ENCODE data around the gene TAAR9. TPM values are rescaled to one million over a fixed set of nuclear protein-coding genes. Genes with fewer than 3 reads are reported as not detected.
A peak's percentile ranks its signal among the peaks of the same experiment; 100 is the strongest.
"Not testable (repeated sequence)": the region's sequence is repeated elsewhere in the genome, so short reads cannot be mapped to it uniquely, and the experiment has no call there.

Gene TAAR9
- total and polyA plus RNA-seq, 2 donors: not detected

GRCh38 chr6:132530293-132530974 lies 7.6 kb upstream of the TAAR9 start:
- Histone ChIP-seq H3K9me3 (ENCODE audit: control insufficient read depth in 2 of 2, insufficient read depth in 1 of 2, low read length in 1 of 2) (no peaks in the 10 kb centered on the region), H3K27ac (ENCODE audit: low read depth in 1 of 2, low read length in 1 of 2) (no peak overlapping the region), H3K36me3 (ENCODE audit: control insufficient read depth in 2 of 2, insufficient read depth in 2 of 2, low read length in 1 of 2) (no peaks in the 10 kb centered on the region), H3K4me3 (ENCODE audit: low read length in 2 of 2) (no peak overlapping the region), H3K27me3 (ENCODE audit: control insufficient read depth in 2 of 2, insufficient read depth in 1 of 2, low read length in 1 of 2) (no peaks in the 10 kb centered on the region), H3K4me1 (ENCODE audit: control insufficient read depth in 2 of 2, insufficient read depth in 2 of 2, low read length in 2 of 2) (no peaks in the 10 kb centered on the region)
- peak; percentile 14 to 75 (median 45) for DNase-seq (ENCODE audit: low read depth in 6 of 9, low spot score in 9 of 9)
- 20% methylated on average over 9 of the region's 9 CpGs for WGBS

DNA sequence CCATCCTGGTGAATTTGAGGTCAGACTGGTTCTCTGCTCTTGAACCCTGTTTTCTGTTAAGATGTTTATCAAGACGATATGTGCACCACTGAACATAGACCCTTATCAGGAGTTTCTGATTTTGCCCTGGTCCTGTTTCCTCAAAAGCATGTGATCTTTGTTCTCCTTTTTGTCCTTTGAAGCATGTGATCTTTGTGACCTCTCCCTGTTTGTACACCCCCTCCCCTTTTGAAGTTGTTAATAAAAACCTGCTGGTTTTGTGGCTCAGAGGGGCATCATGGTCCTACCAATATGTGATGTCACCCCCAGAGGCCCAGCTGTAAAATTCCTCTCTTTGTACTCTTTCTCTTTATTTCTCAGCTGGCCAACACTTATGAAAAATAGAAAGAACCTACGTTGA lies 3.5 kb upstream of the TAAR9 start:
- H3K4me3 ChIP-seq (ENCODE audit: low read length in 2 of 2); DNase-seq (ENCODE audit: low read depth in 6 of 9, low spot score in 9 of 9); H3K9me3 ChIP-seq (ENCODE audit: control insufficient read depth in 2 of 2, insufficient read depth in 1 of 2, low read length in 1 of 2); H3K36me3 ChIP-seq (ENCODE audit: control insufficient read depth in 2 of 2, insufficient read depth in 2 of 2, low read length in 1 of 2); H3K27me3 ChIP-seq (ENCODE audit: control insufficient read depth in 2 of 2, insufficient read depth in 1 of 2, low read length in 1 of 2); H3K4me1 ChIP-seq (ENCODE audit: control insufficient read depth in 2 of 2, insufficient read depth in 2 of 2, low read length in 2 of 2); H3K27ac ChIP-seq (ENCODE audit: low read depth in 1 of 2, low read length in 1 of 2): not testable (repeated sequence)
- WGBS: 87% methylated on average over 2 of the region's 2 CpGs

DNA sequence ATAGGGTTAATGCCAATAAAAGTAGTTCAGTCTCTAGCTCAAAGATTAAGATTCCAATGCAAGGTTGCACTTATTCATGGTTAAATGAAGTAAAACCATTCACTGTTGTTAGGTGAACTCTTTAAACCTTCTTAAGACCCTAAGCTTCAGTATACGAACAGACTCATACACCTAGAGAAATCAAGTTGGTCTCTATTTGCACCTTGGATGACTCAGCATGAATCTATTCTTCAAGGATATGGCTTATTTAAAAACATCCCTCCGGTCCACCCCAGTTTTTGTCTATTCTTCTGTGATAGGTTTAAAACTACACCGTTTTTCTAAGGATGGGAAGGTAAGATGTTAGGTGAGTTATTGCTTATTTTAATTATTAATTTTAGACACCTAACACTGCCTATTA lies 932 bp upstream of the TAAR9 start:
- H3K27me3 ChIP-seq (ENCODE audit: control insufficient read depth in 2 of 2, insufficient read depth in 1 of 2, low read length in 1 of 2): no peaks in the 10 kb centered on the region
- H3K9me3 ChIP-seq (ENCODE audit: control insufficient read depth in 2 of 2, insufficient read depth in 1 of 2, low read length in 1 of 2): no peaks in the 10 kb centered on the region
- 89% methylated on average over 3 of the region's 3 CpGs for WGBS
- no peak for DNase-seq (ENCODE audit: low read depth in 6 of 9, low spot score in 9 of 9)
- no peak overlapping the region for H3K4me3 ChIP-seq (ENCODE audit: low read length in 2 of 2)
- no peak overlapping the region for H3K27ac ChIP-seq (ENCODE audit: low read depth in 1 of 2, low read length in 1 of 2)
- H3K4me1 ChIP-seq (ENCODE audit: control insufficient read depth in 2 of 2, insufficient read depth in 2 of 2, low read length in 2 of 2): no peaks in the 10 kb centered on the region
- H3K36me3 ChIP-seq (ENCODE audit: control insufficient read depth in 2 of 2, insufficient read depth in 2 of 2, low read length in 1 of 2): no peaks in the 10 kb centered on the region

GRCh38 chr6:132544826-132545225 lies 6.7 kb downstream of the TAAR9 start:
- no peak overlapping the region for H3K4me3 ChIP-seq (ENCODE audit: low read length in 2 of 2)
- no peaks in the 10 kb centered on the region for H3K4me1 ChIP-seq (ENCODE audit: control insufficient read depth in 2 of 2, insufficient read depth in 2 of 2, low read length in 2 of 2)
- H3K9me3 ChIP-seq (ENCODE audit: control insufficient read depth in 2 of 2, insufficient read depth in 1 of 2, low read length in 1 of 2): no peaks in the 10 kb centered on the region
- H3K27ac ChIP-seq (ENCODE audit: low read depth in 1 of 2, low read length in 1 of 2): no peak overlapping the region
- no peaks in the 10 kb centered on the region for H3K36me3 ChIP-seq (ENCODE audit: control insufficient read depth in 2 of 2, insufficient read depth in 2 of 2, low read length in 1 of 2)
- no peak for DNase-seq (ENCODE audit: low read depth in 6 of 9, low spot score in 9 of 9)
- no peaks in the 10 kb centered on the region for H3K27me3 ChIP-seq (ENCODE audit: control insufficient read depth in 2 of 2, insufficient read depth in 1 of 2, low read length in 1 of 2)

DNA sequence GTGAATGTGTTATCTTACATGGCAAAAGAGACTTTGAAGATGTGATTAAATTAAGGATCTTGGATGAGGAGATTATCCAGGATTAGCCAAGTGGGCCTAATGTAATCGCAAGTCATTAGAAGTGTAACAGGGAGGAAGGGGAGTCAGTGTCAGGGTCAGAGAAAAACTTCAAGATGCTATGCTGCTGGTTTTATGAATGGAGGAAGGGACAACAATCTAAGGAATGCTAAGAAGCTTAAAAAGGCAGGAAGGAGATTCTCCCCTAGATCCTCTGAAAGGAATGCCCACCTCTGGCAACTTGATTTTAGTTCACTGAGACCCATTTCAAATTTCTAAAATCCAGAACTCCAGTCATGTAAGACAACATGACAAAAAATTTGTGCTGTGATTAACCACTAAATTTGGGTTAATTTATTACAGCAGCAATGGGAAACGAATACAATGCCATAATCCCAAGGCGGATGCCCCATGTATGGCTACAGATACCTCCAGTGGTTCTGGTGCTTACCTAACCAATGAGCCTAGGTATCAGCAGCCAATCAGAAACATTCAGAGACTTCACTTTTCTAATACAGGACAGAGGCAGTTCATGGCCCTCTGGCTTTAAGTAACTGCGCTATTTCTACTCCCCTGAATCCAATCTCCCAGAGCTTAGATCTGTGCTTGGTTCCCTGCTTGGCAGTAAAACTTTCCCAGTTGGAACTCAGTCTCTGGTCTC lies 10.8 kb downstream of the TAAR9 start:
- 95% methylated on average over 4 of the region's 4 CpGs for WGBS
- Histone ChIP-seq H3K4me3 (ENCODE audit: low read length in 2 of 2) (no peak overlapping the region), H3K9me3 (ENCODE audit: control insufficient read depth in 2 of 2, insufficient read depth in 1 of 2, low read length in 1 of 2) (no peaks in the 10 kb centered on the region), H3K27ac (ENCODE audit: low read depth in 1 of 2, low read length in 1 of 2) (no peak overlapping the region), H3K4me1 (ENCODE audit: control insufficient read depth in 2 of 2, insufficient read depth in 2 of 2, low read length in 2 of 2) (no peaks in the 10 kb centered on the region), H3K36me3 (ENCODE audit: control insufficient read depth in 2 of 2, insufficient read depth in 2 of 2, low read length in 1 of 2) (no peaks in the 10 kb centered on the region), H3K27me3 (ENCODE audit: control insufficient read depth in 2 of 2, insufficient read depth in 1 of 2, low read length in 1 of 2) (no peaks in the 10 kb centered on the region)
- no peak for DNase-seq (ENCODE audit: low read depth in 6 of 9, low spot score in 9 of 9)

- no peaks in the 10 kb centered on the region for H3K36me3 ChIP-seq (ENCODE audit: control insufficient read depth in 2 of 2, insufficient read depth in 2 of 2, low read length in 1 of 2)
- no peak for DNase-seq (ENCODE audit: low read depth in 6 of 9, low spot score in 9 of 9)
- H3K27me3 ChIP-seq (ENCODE audit: control insufficient read depth in 2 of 2, insufficient read depth in 1 of 2, low read length in 1 of 2): no peaks in the 10 kb centered on the region
- H3K4me3 ChIP-seq (ENCODE audit: low read length in 2 of 2): no peak overlapping the region
- no peak overlapping the region for H3K27ac ChIP-seq (ENCODE audit: low read depth in 1 of 2, low read length in 1 of 2)
- no peaks in the 10 kb centered on the region for H3K9me3 ChIP-seq (ENCODE audit: control insufficient read depth in 2 of 2, insufficient read depth in 1 of 2, low read length in 1 of 2)
- WGBS: 95% methylated on average over 4 of the region's 4 CpGs
- H3K4me1 ChIP-seq (ENCODE audit: control insufficient read depth in 2 of 2, insufficient read depth in 2 of 2, low read length in 2 of 2): no peaks in the 10 kb centered on the region
Measured at GRCh38 chr6:132551214-132551613, 13.1 kb downstream of the TAAR9 start.

GRCh38 chr6:132552372-132552771 lies 14.3 kb downstream of the TAAR9 start, which contains the start of gene TAAR8:
TAAR8 (plus strand) TSS chr6:132552672; CDS start chr6:132552693, 21 bp downstream.
- Histone ChIP-seq H3K36me3 (ENCODE audit: control insufficient read depth in 2 of 2, insufficient read depth in 2 of 2, low read length in 1 of 2) (no peaks in the 10 kb centered on the region), H3K4me1 (ENCODE audit: control insufficient read depth in 2 of 2, insufficient read depth in 2 of 2, low read length in 2 of 2) (no peaks in the 10 kb centered on the region), H3K4me3 (ENCODE audit: low read length in 2 of 2) (no peak within 1 kb of the TSS), H3K9me3 (ENCODE audit: control insufficient read depth in 2 of 2, insufficient read depth in 1 of 2, low read length in 1 of 2) (no peaks in the 10 kb centered on the region), H3K27me3 (ENCODE audit: control insufficient read depth in 2 of 2, insufficient read depth in 1 of 2, low read length in 1 of 2) (no peaks in the 10 kb centered on the region), H3K27ac (ENCODE audit: low read depth in 1 of 2, low read length in 1 of 2) (no peak within 1 kb of the TSS)
- no peak for DNase-seq (ENCODE audit: low read depth in 6 of 9, low spot score in 9 of 9)
- 99% methylated on average over 2 of the region's 2 CpGs for WGBS

- H3K36me3 ChIP-seq (ENCODE audit: control insufficient read depth in 2 of 2, insufficient read depth in 2 of 2, low read length in 1 of 2); H3K27me3 ChIP-seq (ENCODE audit: control insufficient read depth in 2 of 2, insufficient read depth in 1 of 2, low read length in 1 of 2); H3K9me3 ChIP-seq (ENCODE audit: control insufficient read depth in 2 of 2, insufficient read depth in 1 of 2, low read length in 1 of 2); H3K27ac ChIP-seq (ENCODE audit: low read depth in 1 of 2, low read length in 1 of 2); H3K4me1 ChIP-seq (ENCODE audit: control insufficient read depth in 2 of 2, insufficient read depth in 2 of 2, low read length in 2 of 2); DNase-seq (ENCODE audit: low read depth in 6 of 9, low spot score in 9 of 9); H3K4me3 ChIP-seq (ENCODE audit: low read length in 2 of 2): not testable (repeated sequence)
- 85% methylated on average over 3 of the region's 3 CpGs for WGBS
Measured at GRCh38 chr6:132560087-132560486, 22.0 kb downstream of the TAAR9 start.

- Histone ChIP-seq H3K4me3 (ENCODE audit: low read length in 2 of 2) (no peak overlapping the region), H3K36me3 (ENCODE audit: control insufficient read depth in 2 of 2, insufficient read depth in 2 of 2, low read length in 1 of 2) (no peaks in the 10 kb centered on the region), H3K9me3 (ENCODE audit: control insufficient read depth in 2 of 2, insufficient read depth in 1 of 2, low read length in 1 of 2) (no peaks in the 10 kb centered on the region), H3K4me1 (ENCODE audit: control insufficient read depth in 2 of 2, insufficient read depth in 2 of 2, low read length in 2 of 2) (no peaks in the 10 kb centered on the region), H3K27me3 (ENCODE audit: control insufficient read depth in 2 of 2, insufficient read depth in 1 of 2, low read length in 1 of 2) (peaks cover 0 to 3% of the 10 kb centered on the region in 2 donors), H3K27ac (ENCODE audit: low read depth in 1 of 2, low read length in 1 of 2) (no peak overlapping the region)
- WGBS: 95% methylated on average over 6 of the region's 6 CpGs
- DNase-seq (ENCODE audit: low read depth in 6 of 9, low spot score in 9 of 9): no peak
Measured at GRCh38 chr6:132566404-132566803, 28.3 kb downstream of the TAAR9 start.
